ENCODE data around the gene NCKAP5.

Gene NCKAP5

GRCh38 chr2:132797556-132797955 is 770.7 kb downstream of the NCKAP5 start:
- TF ChIP-seq RAD21 (IDR thresholded peaks at IDR 0.05; ENCODE audit: low read depth) (no peak), CREB1 (IDR thresholded peaks at IDR 0.05; ENCODE audit: low read depth) (no peak), EGR1 (IDR thresholded peaks at IDR 0.05) (no peak), TAF1 (IDR thresholded peaks at IDR 0.05; ENCODE audit: low read depth) (no peak), TEAD4 (IDR thresholded peaks at IDR 0.05) (no peak), CEBPB (IDR thresholded peaks at IDR 0.05) (no peak), ZBTB7A (IDR thresholded peaks at IDR 0.05; ENCODE audit: low read depth) (no peak), NFIC (IDR thresholded peaks at IDR 0.05) (no peak), TCF12 (IDR thresholded peaks at IDR 0.05; ENCODE audit: low read depth) (no peak)

GRCh38 chr2:132797071-132797470 is 771.2 kb downstream of the NCKAP5 start:
- TF ChIP-seq REST (IDR thresholded peaks at IDR 0.05; ENCODE audit: low read depth) (no peak), CEBPB (IDR thresholded peaks at IDR 0.05) (no peak), FOXM1 (IDR thresholded peaks at IDR 0.05; ENCODE audit: borderline replicate concordance, low read depth) (no peak), EP300 (IDR thresholded peaks at IDR 0.05; ENCODE audit: borderline replicate concordance) (no peak), TCF12 (IDR thresholded peaks at IDR 0.05; ENCODE audit: low read depth) (no peak), TAF1 (IDR thresholded peaks at IDR 0.05; ENCODE audit: low read depth) (no peak), RAD21 (IDR thresholded peaks at IDR 0.05; ENCODE audit: low read depth) (no peak), CREB1 (IDR thresholded peaks at IDR 0.05; ENCODE audit: low read depth) (no peak), NFIC (IDR thresholded peaks at IDR 0.05) (no peak), USF1 (IDR thresholded peaks at IDR 0.05) (no peak), YY1 (IDR thresholded peaks at IDR 0.05; ENCODE audit: low read depth) (no peak), ZBTB7A (IDR thresholded peaks at IDR 0.05; ENCODE audit: low read depth) (no peak), TEAD4 (IDR thresholded peaks at IDR 0.05) (no peak), MAX (IDR thresholded peaks at IDR 0.05) (no peak), EGR1 (IDR thresholded peaks at IDR 0.05) (no peak)

- no peak for TF ChIP-seq FOXM1 (IDR thresholded peaks at IDR 0.05; ENCODE audit: borderline replicate concordance, low read depth)
- no peak for TF ChIP-seq CEBPB (IDR thresholded peaks at IDR 0.05)
- no peak for TF ChIP-seq TCF12 (IDR thresholded peaks at IDR 0.05; ENCODE audit: low read depth)
- TF ChIP-seq TEAD4 (IDR thresholded peaks at IDR 0.05): no peak
- TF ChIP-seq EGR1 (IDR thresholded peaks at IDR 0.05): no peak
- no peak for TF ChIP-seq YY1 (IDR thresholded peaks at IDR 0.05; ENCODE audit: low read depth)
- TF ChIP-seq RAD21 (IDR thresholded peaks at IDR 0.05; ENCODE audit: low read depth): no peak
- no peak for TF ChIP-seq ZBTB7A (IDR thresholded peaks at IDR 0.05; ENCODE audit: low read depth)
- TF ChIP-seq USF1 (IDR thresholded peaks at IDR 0.05): no peak
- no peak for TF ChIP-seq REST (IDR thresholded peaks at IDR 0.05; ENCODE audit: low read depth)
- TF ChIP-seq CREB1 (IDR thresholded peaks at IDR 0.05; ENCODE audit: low read depth): no peak
- TF ChIP-seq EP300 (IDR thresholded peaks at IDR 0.05; ENCODE audit: borderline replicate concordance): no peak
- TF ChIP-seq MAX (IDR thresholded peaks at IDR 0.05): no peak
- no peak for TF ChIP-seq NFIC (IDR thresholded peaks at IDR 0.05)
- TF ChIP-seq TAF1 (IDR thresholded peaks at IDR 0.05; ENCODE audit: low read depth): no peak
Observed at GRCh38 chr2:132795220-132795619, 773.0 kb downstream of the NCKAP5 start.

GRCh38 chr2:132793532-132793931 is 774.7 kb downstream of the NCKAP5 start:
- TF ChIP-seq TEAD4 (IDR thresholded peaks at IDR 0.05): no peak
- TF ChIP-seq EP300 (IDR thresholded peaks at IDR 0.05; ENCODE audit: borderline replicate concordance): no peak
- no peak for TF ChIP-seq MAX (IDR thresholded peaks at IDR 0.05)
- no peak for TF ChIP-seq CREB1 (IDR thresholded peaks at IDR 0.05; ENCODE audit: low read depth)
- no peak for TF ChIP-seq YY1 (IDR thresholded peaks at IDR 0.05; ENCODE audit: low read depth)
- no peak for TF ChIP-seq USF1 (IDR thresholded peaks at IDR 0.05)

GRCh38 chr2:132790207-132790785 is 778.0 kb downstream of the NCKAP5 start:
- TF ChIP-seq RAD21 (IDR thresholded peaks at IDR 0.05; ENCODE audit: low read depth) (no peak), CEBPB (IDR thresholded peaks at IDR 0.05) (no peak), FOXM1 (IDR thresholded peaks at IDR 0.05; ENCODE audit: borderline replicate concordance, low read depth) (no peak), EP300 (IDR thresholded peaks at IDR 0.05; ENCODE audit: borderline replicate concordance) (no peak), REST (IDR thresholded peaks at IDR 0.05; ENCODE audit: low read depth) (no peak), NFIC (IDR thresholded peaks at IDR 0.05) (no peak)
